Neutrophil (primary cell): ENCODE measurements around the gene KCTD16.

Source experiments
- H3K27ac ChIP-seq: fragments of 200-600 bp; sonication (generic); 2 replicates; pipeline ENCODE4 v1.5.1; 2016; ENCODE audit warnings: mild to moderate bottlenecking, moderate library complexity
- H3K27me3 ChIP-seq: fragments of 200-600 bp; sonication (generic); 2 replicates; pipeline ENCODE4 v1.6.0; 2016; ENCODE audit warnings: mild to moderate bottlenecking
- H3K36me3 ChIP-seq: fragments of 200-600 bp; sonication (generic); 2 replicates; pipeline ENCODE4 v1.5.1; 2017
- H3K4me1 ChIP-seq, 2 experiments: fragments of 200-600 bp in 1 of 2; sonication (generic) in 1 of 2; 1 replicate in 1 of 2; 2 replicates in 1 of 2; pipeline versions ENCODE4 v1.5.1 to v1.6.1; 2013 to 2016; ENCODE audit warnings: low read depth in 1 of 2, low read length in 1 of 2, mild to moderate bottlenecking in 1 of 2, moderate library complexity in 1 of 2; ENCODE audit not compliant: control insufficient read depth in 1 of 2, insufficient read depth in 1 of 2
- H3K4me3 ChIP-seq, 2 experiments: fragments of 200-600 bp in 1 of 2; sonication (generic) in 1 of 2; 1 replicate in 1 of 2; 2 replicates in 1 of 2; pipeline ENCODE4 v1.5.1; 2013 to 2016; ENCODE audit warnings: low read depth in 1 of 2, low read length in 1 of 2, mild to moderate bottlenecking in 1 of 2, moderate library complexity in 1 of 2
- H3K9me3 ChIP-seq: fragments of 200-600 bp; sonication (generic); 2 replicates; pipeline ENCODE4 v1.5.1; 2016
- TF ChIP-seq, protein P1 (sequence below): fragments of 200-600 bp; sonication (generic); IDR thresholded peaks from 2 replicates; pipeline ENCODE4 v1.5.1; 2016; ENCODE audit warnings: antibody characterized with exemption

KCTD16 gene

DNA sequence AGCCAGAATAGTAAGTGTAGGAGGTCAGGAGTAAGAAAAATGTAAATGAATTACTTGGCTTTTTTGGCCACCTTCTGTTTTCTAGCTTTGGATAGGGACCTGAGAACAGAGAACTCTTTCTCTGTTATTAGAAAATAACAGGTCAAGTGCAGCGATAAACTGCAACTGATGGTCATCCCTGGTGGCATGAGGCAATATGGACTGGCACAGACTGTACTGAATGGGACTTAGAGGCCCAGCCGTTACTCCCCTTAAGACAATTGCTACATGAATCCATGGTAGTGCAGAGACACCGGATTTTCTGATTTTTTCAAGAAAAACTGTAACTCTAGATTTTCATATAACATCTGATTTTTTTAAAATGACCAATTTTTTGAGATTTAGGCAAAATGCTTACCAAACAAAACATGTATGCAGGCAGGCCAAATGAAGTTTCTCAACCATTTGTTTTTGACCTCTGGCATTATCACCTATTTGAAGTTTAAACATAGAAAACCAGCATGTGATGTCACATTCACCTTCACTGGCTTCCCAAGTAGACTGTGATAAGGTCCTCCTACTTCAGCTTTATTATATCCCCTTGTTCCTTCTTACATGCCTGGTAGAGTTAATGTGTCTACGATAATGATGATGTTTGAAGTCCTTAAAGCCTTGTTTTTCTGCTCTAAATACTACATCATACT lies 262.6 kb downstream of the KCTD16 start:
- TF ChIP-seq, protein P1, sequence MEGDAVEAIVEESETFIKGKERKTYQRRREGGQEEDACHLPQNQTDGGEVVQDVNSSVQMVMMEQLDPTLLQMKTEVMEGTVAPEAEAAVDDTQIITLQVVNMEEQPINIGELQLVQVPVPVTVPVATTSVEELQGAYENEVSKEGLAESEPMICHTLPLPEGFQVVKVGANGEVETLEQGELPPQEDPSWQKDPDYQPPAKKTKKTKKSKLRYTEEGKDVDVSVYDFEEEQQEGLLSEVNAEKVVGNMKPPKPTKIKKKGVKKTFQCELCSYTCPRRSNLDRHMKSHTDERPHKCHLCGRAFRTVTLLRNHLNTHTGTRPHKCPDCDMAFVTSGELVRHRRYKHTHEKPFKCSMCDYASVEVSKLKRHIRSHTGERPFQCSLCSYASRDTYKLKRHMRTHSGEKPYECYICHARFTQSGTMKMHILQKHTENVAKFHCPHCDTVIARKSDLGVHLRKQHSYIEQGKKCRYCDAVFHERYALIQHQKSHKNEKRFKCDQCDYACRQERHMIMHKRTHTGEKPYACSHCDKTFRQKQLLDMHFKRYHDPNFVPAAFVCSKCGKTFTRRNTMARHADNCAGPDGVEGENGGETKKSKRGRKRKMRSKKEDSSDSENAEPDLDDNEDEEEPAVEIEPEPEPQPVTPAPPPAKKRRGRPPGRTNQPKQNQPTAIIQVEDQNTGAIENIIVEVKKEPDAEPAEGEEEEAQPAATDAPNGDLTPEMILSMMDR: no peak
- no peaks in the 10 kb centered on the region for H3K27me3 ChIP-seq

DNA sequence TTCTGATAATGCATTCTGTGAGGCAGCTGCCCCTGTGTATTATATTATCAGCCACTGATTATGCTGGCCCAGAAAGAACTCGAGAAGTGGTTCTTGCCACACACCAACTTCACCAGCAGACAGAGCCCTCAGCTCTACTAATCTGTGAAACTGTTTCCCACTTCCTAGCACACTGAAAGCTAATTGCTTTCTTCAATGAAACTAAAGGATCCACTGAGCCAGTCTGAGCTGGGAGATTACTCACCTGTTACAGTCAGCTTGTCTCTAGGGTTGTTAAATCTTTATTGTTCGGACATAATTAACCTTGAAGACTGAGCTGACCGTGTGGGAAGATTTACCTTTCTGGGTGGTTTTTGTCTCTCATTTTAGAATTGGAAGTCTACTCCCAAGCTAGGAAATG lies 263.2 kb downstream of the KCTD16 start:
- Histone ChIP-seq H3K27me3 (no peaks in the 10 kb centered on the region), H3K27ac (no peak overlapping the region), H3K4me3 (no peak overlapping the region), H3K36me3 (no peaks in the 10 kb centered on the region), H3K9me3 (no peaks in the 10 kb centered on the region), H3K4me1 (no peaks in the 10 kb centered on the region)
- TF ChIP-seq, protein P1: no peak

More for the DNA sequence above, 262.6 kb downstream of the KCTD16 start:
- Histone ChIP-seq H3K27ac (no peak overlapping the region), H3K4me1 (no peaks in the 10 kb centered on the region), H3K4me3 (no peak overlapping the region), H3K9me3 (no peaks in the 10 kb centered on the region), H3K36me3 (no peaks in the 10 kb centered on the region)

DNA sequence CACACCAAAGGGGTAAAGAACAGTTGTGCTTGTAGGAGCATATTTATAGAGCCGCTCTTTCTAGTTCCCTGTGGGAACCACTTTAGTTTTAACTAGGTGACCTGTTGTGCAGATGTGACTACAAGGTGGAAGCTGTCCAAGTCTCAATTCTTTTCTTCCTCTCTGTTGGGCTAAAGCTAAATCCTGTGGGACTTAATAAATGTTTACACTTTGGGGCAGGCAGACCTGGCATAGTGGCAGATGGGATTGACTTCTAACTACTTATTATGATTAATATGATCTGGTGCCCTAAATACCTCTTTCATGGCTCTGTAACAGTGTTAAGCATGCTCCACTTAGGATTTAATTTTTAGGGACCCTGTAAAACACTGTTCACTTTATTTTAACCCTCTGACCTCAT lies 265.3 kb downstream of the KCTD16 start:
- no peaks in the 10 kb centered on the region for H3K27me3 ChIP-seq
- no peak overlapping the region for H3K27ac ChIP-seq
- TF ChIP-seq, protein P1: no peak
- no peak overlapping the region for H3K4me3 ChIP-seq
- H3K4me1 ChIP-seq: no peaks in the 10 kb centered on the region
- no peaks in the 10 kb centered on the region for H3K9me3 ChIP-seq
- H3K36me3 ChIP-seq: no peaks in the 10 kb centered on the region

DNA sequence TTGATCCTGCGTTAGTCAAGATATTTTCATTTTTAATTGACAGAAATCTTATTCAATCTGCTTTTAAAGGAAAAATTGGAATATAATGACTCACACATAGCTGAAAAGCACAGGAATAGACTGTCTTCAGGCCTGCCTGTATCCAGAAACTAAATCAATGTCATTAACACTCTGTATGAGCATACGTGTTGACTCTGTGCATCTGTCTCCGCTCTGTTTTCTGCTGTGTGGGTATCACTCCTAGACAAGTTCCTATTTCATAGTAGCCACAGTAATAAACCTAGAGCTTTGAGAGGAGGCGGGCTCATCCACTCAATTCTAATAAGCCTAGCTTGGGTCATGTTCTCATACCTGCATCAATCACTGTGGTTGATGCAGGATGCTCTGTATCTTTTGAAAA lies 267.6 kb downstream of the KCTD16 start:
- Histone ChIP-seq H3K4me3 (no peak overlapping the region), H3K4me1 (no peaks in the 10 kb centered on the region), H3K9me3 (no peaks in the 10 kb centered on the region), H3K36me3 (no peaks in the 10 kb centered on the region), H3K27me3 (no peaks in the 10 kb centered on the region), H3K27ac (no peak overlapping the region)
- TF ChIP-seq, protein P1: no peak

DNA sequence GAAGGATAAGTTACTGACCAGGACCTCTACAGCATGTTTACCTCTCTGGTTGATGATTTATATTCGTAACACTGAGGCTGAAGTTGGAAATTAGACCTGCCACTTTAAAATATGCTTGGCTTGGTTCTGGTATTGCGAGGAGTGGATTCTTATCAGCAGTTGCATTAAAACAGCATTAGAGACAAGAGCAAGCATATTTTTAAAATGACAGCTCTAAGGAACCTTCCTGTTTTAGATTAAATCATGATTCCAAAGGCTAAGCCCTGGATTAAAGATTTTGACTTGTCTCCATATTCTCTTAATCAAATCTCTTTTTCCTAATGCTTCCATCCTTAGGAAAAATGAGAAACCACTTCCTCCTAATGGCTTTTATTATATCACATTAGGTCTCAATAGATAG lies 277.8 kb downstream of the KCTD16 start:
- no peak overlapping the region for H3K4me3 ChIP-seq
- H3K36me3 ChIP-seq: no peaks in the 10 kb centered on the region
- TF ChIP-seq, protein P1: no peak
- no peaks in the 10 kb centered on the region for H3K9me3 ChIP-seq
- no peaks in the 10 kb centered on the region for H3K27me3 ChIP-seq
- no peak overlapping the region for H3K27ac ChIP-seq
- no peaks in the 10 kb centered on the region for H3K4me1 ChIP-seq
